GM19395 (cell line): Measurements from ENCODE around the gene MAGI2.

Experiments
- ATAC-seq: cut with Tn5 transposase; IDR thresholded peaks from one replicate; pipeline ENCODE4 v1.9.1; 2021; ENCODE audit warnings: mild to moderate bottlenecking, moderate library complexity; ENCODE audit not compliant: unreplicated experiment

The MAGI2 gene

DNA sequence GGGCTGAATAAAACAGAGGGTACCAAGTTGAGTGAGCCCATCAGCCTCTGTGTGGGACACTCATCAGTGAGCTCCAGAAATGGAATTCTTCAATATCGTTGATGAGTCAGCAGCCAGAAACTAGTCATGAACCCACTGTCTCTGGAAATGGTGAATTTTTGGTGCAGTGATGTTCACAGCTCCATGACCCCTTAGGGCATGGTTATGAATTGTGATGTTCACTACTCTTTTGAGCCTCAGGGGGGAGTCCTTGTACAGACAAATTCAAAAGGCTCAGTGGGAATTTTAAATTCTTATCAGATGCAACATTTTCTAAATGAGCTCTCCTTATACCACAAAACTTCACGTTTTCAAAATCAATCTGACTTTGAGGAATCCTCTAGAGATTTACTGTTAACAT is 1319.2 kb downstream of the MAGI2 start:
- ATAC-seq: no peak

DNA sequence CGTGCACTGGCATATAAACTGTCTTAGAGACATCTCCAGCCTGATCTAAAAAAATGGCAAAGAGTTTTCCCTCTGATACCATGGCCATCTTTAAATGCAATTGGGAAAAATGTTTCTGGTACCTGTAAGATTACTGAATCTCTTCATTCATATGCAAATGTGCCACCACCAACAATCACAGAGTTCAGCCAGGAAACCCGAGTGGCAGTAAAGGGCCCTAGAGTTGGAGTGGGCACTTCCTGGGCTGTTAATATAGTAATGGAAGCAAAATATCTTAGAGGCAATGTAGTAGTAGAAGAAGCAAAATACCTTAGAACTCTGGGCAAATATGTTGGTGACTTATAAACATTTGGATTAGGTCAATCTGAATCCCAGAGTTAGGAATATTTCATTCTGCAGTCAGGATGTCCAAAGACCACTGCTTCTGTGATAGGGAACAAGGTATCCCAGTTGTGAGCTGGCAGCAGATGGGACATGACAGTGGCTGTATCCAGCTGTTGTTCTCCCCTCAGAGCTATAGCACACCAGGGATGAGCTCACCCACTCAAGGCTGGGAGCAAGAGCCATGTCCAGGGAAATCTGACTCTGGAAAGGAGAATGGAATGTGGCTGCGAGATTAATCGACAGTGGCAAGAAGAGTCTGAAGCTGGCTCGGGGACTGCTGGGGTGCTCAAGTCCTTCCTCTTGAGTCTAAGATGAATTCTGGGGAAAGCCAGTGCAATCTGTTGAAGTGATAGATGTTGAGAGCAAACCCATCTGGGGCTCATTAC is 1322.8 kb downstream of the MAGI2 start:
- ATAC-seq: no peak

DNA sequence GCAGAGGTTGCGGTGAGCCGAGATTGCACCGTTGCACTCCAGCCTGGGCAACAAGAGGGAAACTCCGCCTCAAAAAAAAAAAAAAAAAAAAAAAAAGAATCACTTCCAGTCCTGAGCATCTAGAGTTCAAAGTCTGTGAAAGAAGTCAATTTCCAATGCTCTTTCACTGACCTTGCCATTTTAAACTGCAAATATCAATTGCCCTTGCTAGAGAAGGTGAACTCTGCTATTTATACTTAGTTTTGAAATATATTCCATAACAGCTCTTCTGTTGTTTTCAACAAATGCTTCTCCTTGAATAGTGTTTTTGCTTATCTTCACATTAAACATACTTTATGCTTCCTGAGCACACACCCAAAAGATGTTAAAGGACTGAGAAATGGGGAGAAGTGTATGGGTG is 1323.6 kb downstream of the MAGI2 start:
- ATAC-seq: no peak

DNA sequence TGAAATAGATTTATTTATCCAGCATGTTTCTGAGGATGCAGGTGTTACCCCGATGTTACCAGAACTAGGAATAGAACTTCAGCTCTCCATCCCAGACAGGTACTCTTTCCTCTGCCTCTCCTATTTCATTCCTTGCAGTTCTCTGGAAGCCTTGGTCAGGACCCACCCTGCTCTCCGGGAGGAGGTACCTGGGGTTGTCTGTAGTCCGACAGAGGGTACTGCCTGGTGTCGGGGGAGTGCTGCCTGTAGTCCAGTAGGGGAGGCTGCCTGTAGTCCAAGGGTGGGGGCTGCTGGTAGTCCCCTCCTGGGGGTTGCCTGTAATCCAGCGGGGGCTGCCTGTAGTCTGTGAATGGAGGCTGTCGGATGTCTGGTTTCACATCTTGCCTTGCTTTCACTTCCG is 1326.5 kb downstream of the MAGI2 start:
- no peak for ATAC-seq

DNA sequence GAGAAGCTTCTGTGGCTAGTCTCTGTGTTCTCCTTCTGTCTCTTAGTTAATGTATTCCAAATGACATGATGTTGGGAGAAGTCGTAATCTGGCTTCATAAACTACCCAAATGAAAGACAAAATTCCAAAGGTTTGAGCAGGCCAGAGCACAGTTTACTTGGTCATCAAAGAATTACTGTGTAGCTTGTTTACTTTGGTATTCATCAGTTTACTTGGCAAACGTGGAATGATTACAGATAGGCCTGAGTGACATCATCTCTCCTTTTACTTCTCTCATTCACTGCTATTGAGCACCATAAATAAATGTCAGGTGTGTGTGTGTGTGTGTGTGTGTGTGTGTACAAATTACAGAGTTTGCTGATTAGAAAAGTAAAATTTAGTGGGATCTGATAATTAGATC is 1327.6 kb downstream of the MAGI2 start:
- no peak for ATAC-seq

DNA sequence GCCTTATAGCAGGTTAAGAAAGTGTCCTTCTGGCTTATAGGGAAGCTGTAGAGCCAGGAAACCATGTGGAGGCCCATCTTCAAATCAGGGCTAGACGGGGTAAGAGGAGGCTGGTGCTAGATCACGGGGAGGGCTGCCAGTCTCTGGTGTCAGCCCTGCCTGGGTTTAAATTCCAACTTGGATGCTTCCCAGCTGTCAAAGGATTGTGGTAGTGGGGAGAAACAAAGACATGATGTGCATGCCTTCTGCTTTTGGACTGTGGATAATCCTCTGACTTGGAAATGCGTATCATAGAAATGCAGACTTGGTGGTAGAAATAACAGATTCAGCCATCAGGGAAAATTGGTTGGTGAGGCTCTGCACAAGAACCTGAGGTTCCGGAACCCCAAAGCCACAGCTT is 1329.3 kb downstream of the MAGI2 start:
- no peak for ATAC-seq

DNA sequence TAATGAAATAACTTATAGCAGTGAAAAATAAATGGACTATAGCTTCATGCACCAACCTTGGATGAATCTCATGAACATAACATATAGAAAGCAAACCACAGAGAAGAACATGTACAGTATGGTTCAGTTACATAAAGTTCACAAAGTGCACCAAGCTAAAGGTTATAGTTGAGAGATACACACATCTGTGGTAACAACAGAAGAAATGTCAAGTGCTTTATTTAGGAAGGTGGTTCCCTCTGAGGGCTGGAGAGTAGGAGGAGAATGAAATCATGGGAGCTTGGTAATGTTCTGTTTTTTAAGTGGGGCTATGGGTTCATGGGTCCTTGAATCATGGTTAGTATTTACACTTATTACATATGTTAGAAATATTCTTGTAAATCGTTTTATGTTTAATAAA is 1331.6 kb downstream of the MAGI2 start:
- no peak for ATAC-seq

DNA sequence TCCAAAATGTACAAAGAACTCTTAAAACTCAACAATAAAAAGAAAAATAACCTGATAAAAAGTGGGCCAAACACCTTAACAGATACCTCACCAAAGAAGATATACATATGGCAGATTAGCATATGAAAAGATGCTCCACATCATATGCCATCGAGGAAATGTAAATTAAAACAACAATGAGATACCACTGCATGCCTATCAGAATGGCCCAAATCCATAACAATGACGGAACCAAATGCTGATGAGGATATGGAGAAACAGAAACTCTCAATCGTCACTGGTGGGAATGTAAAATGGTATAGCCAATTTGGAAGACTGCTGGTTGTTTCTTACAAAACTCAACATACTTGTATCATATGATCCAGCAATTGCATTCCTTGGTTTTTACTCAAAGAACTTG is 1335.0 kb downstream of the MAGI2 start:
- ATAC-seq: no peak

DNA sequence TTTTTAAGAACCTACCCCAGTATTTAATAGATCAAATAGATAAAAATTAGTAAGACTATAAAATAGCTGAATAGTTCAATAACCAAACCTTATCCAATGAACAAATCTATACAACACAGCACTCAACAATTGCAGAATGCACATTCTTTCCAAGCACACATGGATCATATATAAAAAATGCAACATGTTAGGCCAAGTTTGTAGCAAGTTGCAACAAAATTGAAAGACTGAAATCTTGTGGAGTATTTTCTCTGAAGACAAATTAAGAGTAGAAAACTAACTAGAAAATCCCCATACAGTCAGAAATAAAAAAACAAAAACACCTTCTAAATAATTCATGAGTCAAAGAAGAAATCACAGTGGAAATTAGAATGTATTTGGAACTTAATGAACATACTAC is 1337.6 kb downstream of the MAGI2 start:
- no peak for ATAC-seq

DNA sequence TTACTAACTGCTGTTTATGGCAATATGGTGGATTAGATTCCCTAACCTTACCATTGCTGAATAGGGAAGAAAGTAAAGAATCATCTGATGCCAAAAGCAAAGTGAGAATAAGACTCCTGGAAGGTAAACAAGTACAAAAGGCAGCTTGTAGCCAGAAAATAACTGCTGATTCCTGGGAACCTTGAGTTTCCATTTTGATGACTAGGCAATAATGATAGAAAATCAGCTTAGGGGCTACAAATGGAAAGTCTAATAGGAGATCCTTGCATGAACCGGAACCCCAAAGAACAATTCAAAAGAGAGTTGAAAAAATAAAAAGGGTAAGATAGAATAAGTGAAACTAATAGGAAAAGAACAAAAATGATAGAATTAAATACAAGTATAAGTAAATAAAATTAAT is 1338.5 kb downstream of the MAGI2 start:
- no peak for ATAC-seq

DNA sequence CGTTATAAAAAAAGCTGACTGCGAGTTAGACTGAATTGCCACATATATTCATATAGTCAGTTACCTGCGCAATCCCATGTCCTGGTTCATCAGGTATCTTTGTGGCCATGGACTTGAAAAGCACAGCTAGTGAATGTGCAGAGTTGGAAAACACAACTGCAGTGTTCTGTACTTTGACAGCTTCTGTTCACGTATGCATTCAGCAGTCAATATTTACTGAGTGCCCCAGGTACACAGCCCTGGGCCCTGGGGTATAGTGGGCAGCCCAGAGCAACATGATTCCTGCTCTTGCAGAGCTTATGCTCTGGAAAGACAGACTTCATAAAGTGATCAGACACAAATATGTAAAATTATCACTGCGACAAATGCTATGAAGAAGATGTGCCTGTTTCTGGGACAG is 1341.0 kb downstream of the MAGI2 start:
- no peak for ATAC-seq

DNA sequence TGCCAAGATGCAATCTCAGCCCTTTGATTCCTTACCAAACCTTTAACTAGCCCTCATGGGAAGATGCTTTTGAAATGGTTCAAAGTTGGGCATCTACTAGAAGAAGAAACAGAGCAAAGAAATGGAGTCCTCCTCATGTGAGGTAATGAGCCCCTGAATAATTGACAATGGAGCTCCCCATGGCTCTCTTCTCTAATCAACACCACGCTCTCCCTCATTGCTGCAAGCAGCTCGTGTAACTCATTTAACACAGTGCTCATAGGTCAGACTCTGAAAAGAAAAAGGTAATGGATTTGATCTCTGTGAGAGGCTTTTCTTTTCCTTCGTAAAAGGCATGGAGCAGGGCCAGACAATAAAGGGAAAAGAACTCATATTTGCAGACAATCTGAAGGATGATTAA is 1342.1 kb downstream of the MAGI2 start:
- ATAC-seq: no peak

DNA sequence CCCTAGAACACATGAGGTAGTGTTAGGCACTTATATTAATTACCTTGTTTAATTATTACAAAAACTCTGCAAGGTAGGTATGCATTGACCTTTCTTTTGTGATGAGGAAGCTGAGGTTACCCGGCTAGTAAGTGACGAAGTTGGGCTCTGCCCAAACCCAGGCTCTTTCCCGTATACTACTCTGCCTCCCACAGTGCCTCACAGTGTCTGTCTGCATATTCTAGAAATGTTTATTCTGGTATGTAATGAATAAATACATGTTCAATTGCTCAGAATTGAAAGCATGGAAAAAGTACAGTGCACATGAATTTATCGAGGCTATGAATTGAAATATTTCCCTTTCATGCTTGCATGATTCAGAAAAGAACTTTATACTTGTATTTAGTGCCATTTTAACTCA is 1350.0 kb downstream of the MAGI2 start:
- ATAC-seq: no peak

DNA sequence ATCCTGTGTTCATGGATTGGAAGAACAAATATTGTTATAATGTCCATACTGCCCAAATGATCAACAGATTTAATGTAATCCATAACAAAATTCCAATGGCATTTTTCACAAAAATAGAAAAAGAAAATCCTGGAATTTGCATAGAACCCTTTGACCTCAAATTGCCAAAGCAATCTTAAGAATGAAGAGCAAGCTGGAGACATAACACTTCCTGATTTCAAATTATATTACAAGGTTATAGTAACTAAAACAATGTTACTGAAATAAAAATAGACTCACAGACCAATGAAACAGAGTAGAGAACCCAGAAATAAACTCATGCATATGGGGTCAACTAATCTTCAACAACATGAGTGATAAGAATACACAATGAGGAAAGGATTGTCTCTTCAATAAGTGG is 1352.4 kb downstream of the MAGI2 start:
- ATAC-seq: no peak

DNA sequence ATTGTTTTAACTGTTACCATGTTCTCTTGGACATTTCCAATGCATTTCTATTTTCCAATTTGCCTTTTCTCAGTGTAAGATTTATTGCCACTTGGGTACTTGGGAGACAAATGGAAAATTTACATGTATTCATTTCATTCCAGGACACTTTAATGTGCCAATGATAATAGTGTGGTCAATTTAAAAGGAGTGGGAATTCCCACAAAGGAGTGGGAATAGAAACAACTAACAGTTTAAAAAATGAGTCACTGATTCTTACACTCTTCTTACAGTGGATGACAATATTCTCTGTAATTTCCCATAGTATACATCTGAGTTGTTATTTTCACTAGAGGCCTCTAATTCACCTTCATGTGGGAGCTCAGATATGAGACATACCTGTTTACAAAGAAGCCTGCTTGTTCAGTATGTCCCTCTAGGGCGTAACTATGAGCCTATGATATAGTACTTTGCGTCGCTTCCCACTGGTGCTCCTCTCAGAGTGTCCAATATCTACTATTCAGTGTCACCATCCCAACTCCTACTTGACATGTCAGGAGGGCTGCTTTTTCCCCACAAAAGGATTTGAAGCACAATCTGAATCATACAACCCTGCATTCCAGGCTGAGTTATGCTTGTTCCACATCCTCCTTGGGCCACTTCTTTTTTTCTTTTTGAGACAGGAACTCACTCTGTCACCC is 1353.6 kb downstream of the MAGI2 start:
- ATAC-seq: no peak

DNA sequence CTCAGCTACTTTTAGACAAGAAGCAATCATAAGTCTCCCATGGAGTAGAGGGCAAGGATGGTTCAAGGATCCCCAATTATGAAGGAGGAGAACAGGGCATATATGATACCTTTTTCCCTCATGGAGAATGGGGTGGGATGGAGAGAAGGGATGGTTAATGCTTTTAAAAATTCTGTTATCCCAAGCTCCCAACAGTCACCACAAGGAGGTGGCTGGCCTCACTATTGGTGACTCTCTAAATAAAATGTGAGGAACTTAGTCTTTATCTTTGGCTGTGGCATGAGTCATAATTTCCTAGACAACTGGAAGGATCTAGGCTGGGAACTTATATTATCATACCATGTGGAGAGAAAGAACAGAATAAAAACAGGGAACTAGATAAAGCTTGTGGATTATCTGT is 1357.9 kb downstream of the MAGI2 start:
- no peak for ATAC-seq

DNA sequence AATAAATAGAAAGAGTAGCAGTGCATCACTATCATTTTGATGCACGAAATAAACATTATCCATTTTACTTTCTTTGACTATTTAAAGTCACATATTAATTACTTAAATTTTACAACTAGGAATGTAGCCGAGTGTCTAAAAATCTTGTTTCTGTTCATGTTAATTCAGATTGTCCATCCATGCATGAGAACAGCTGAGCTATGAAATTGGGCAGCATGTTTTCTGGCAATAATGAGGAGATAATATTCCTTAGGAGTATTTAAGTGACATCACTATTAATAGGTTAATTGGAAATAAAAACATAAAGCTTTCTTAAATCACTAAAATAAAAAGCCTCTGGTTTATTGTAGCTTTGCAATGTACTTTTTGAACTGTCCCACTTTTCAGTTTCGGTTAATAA is 1361.1 kb downstream of the MAGI2 start:
- no peak for ATAC-seq

DNA sequence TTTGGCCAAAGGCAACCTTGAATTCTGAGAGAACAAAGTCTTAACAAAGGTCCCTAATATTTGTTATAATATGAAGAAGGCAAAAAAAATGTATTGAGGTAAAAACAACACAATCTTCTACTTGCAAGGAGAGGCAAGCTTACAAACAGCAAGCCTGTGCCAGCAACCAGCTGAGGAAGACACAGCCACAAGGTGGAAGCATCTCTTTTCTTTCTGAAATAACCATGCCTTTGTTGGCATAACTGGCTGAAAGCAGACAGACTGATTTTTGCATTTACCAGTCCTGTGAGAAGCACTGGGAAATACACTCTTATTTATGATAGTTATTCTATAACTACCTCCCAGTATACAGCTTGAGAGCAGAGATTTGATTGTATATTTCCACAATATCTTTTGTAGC is 1362.9 kb downstream of the MAGI2 start:
- ATAC-seq: no peak

DNA sequence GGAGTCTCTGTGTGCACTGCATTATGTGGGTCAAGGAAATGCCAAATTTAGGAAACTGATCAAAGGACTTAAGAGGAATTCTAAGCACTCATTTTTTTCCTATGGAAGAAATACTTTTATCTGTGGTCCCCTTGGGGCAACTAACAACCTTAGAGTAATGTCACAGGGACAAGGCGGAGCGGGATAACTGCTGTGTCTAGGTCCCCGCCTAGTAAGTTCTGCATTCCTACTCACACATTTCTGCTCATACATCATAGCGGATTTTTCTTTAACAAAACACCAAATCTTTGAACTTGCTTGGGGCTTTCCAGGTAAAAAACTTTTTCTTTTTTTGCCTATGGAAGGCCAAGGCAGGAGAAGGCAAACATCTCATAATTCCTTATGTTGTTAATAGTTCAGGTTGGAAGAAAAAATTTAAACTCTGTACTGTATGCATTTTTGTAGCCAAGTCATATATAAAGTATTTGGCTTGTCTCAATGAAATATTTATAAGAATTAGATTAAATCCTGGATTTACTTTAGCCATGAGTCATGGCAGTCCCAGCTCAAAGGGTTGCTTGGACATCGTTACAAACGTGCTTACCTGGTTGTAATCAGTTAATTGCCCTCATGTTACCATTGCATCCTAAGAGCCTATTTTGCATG is 1369.9 kb downstream of the MAGI2 start:
- no peak for ATAC-seq

DNA sequence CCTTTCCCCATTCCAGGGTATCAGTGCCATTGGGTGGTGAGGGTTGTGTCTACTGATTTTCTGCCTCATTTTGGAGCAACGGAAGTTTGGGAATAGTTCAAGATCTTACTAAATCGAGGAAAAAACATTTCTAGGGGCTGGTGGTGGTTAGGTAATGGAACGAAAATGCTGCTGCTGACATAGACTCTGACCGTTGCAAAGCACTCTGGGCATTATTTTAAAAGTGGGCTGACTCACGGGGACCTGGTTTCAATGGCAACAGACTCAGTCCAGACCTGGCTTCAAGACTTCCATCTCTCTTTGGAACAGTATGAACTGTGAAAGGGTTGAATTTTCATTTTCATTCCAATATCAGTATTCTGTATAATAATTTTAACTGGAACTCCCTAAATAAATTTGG is 1370.9 kb downstream of the MAGI2 start:
- no peak for ATAC-seq

DNA sequence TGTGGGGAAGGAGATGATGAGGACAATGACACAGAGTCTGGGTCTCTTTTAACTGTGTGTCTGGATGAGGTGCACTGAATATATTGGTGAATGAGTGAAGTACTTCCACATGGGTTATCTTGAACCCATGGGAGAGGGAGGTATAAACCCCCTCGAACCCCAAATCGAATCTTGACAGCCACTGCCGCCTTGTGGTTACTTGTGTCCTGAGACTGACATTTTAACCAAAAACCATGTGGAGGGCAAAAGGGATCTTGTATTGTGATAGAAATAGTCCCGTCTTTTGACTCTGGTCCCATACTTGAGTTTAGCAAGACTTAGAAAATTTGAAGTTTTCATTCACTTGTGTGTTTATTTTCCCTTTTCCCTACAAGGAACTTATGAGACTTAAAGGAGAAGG is 1371.6 kb downstream of the MAGI2 start:
- no peak for ATAC-seq

DNA sequence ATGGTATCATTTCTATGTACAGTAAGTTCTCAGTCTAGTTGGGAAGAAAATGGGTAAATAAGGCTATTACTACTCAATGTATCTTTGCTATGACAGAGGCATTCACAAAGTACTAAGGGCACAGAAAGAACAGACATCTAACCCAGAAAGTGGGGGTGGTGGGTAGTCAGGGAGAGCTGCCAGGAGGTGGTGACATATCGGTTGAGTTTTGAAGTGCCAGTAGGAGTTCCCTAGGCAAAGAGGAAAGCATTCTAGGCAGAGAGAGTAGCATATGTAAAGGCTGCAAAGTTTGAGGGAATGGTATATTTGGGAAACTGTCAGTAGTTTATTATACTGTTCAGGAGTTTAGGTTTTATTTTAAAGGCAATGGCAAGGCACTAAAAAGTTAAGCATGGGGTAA is 1372.1 kb downstream of the MAGI2 start:
- ATAC-seq: no peak
